Uterus (tissue), 4 donors: ENCODE results near the gene OXTR. TPM values are rescaled to one million over a fixed set of nuclear protein-coding genes. Genes with fewer than 3 reads are reported as not detected.

Experiments used
- DNase-seq, 2 donors: peaks; one replicate each; pipeline ENCODE4 v3.0.0-alpha.2; 2019 to 2020
- H3K27ac ChIP-seq, 2 donors: fragments of 200-600 bp; sonication (generic); 1 replicate in 1 of 2; 2 replicates in 1 of 2; pipeline ENCODE4 v1.5.1; 2016 to 2018
- H3K27me3 ChIP-seq, 2 donors: fragments of 200-600 bp; sonication (generic); one replicate each; pipeline ENCODE4 v1.5.1; 2018 to 2019; ENCODE audit warnings: control low read depth in 1 of 2
- H3K36me3 ChIP-seq, 2 donors: fragments of 200-600 bp; sonication (generic); one replicate each; pipeline ENCODE4 v1.5.1; 2019; ENCODE audit warnings: control low read depth in 1 of 2
- H3K4me1 ChIP-seq, 2 donors: fragments of 200-600 bp; sonication (generic); one replicate each; pipeline ENCODE4 v1.5.1; 2018 to 2019; ENCODE audit warnings: control low read depth in 1 of 2
- H3K4me3 ChIP-seq, 2 donors: fragments of 200-600 bp; sonication (generic); 1 replicate in 1 of 2; 2 replicates in 1 of 2; pipeline ENCODE4 v1.5.1; 2018 to 2019; ENCODE audit warnings: mild to moderate bottlenecking in 1 of 2
- H3K9me3 ChIP-seq, 2 donors: fragments of 200-600 bp; sonication (generic); one replicate each; pipeline ENCODE4 v1.5.1; 2019; ENCODE audit warnings: control low read depth in 1 of 2
- POLR2A ChIP-seq, 2 donors: fragments of 450-650 bp; IDR thresholded peaks; one replicate each; pipeline ENCODE4 v1.6.1; 2016; ENCODE audit warnings: antibody characterized with exemption in 2 of 2, mild to moderate bottlenecking in 1 of 2, moderate library complexity in 1 of 2
- intact Hi-C: fragments of 100-400 bp; cut with DNase I; formaldehyde crosslinking; loops from one replicate; pipeline ENCODE4 v1.15.1; 2023; ENCODE audit warnings: low total_unique reads
- total RNA-seq, 4 donors: library from RNA; depleted of rRNA in 3 of 4; stranded (reverse); fragments of >200 nt in 3 of 4; gene quantifications; one replicate each; pipeline versions ENCODE4 v1.1.0 to v1.2.4, GENCODE V29; 2014 to 2023
- TF ChIP-seq, protein P1 (sequence below), 4 experiments: fragments of 200-600 bp in 2 of 4; fragments of 450-650 bp in 2 of 4; sonication (generic) in 2 of 4; IDR thresholded peaks; one replicate each; pipeline ENCODE4 v1.5.1; 2016 to 2019; ENCODE audit warnings: antibody characterized with exemption in 4 of 4, mild to moderate bottlenecking in 2 of 4, moderate library complexity in 1 of 4
- donor health status: DM: yes; HTN: yes; CAD: no.

The OXTR gene
- total RNA-seq, result 1 to 10 TPM in 2 of 4 donors, under 1 TPM in 1, not detected in 1; 0.27 to 4.4 (median 1.5) TPM

DNA sequence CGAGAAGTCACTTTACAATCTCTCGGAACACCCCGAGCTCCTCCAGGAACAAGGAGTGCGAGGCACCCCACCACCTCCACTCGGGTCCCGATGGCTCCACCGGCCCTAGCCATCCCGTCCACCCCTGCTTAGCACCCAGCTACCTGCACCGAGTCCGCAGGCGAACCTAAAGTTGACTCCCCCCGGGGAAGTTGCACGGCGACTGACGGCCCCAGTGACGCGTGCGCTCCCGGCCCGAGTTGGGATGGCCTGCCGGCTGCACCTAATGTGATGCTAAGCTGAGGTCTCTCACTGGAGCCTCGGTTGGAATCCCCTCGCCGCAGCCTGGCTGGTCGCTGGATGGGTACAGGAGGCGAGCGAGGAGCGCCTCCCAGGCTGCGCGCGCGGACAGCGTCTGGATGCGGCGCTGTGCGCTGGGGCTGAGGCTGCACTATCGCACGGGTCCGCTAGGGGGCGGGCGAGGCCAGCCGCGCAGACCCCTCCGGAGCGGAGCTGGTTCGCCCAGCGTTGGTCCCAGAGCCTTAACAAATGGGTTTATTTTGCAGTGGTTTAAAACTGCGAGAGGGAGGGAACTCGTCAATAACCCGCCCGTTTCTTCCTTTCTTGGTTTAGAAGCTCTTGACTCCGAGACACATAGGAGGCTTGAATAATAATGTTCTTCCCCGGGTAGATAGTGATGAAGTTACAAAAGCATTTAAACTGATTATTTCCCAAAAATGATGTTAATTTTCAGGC is at the start of gene OXTR:
Gene OXTR, minus strand, starts transcription at position 526 of the 735 bp plus-strand sequence. CDS start 1,426 bp downstream, outside the sequence.
- TF ChIP-seq, protein P1, sequence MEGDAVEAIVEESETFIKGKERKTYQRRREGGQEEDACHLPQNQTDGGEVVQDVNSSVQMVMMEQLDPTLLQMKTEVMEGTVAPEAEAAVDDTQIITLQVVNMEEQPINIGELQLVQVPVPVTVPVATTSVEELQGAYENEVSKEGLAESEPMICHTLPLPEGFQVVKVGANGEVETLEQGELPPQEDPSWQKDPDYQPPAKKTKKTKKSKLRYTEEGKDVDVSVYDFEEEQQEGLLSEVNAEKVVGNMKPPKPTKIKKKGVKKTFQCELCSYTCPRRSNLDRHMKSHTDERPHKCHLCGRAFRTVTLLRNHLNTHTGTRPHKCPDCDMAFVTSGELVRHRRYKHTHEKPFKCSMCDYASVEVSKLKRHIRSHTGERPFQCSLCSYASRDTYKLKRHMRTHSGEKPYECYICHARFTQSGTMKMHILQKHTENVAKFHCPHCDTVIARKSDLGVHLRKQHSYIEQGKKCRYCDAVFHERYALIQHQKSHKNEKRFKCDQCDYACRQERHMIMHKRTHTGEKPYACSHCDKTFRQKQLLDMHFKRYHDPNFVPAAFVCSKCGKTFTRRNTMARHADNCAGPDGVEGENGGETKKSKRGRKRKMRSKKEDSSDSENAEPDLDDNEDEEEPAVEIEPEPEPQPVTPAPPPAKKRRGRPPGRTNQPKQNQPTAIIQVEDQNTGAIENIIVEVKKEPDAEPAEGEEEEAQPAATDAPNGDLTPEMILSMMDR (IDR thresholded peaks at IDR 0.05), result peak; percentile 80 to 96 (median 91)
- TF ChIP-seq POLR2A (IDR thresholded peaks at IDR 0.05), result no peak
- no peaks in the 10 kb centered on the region for H3K9me3 ChIP-seq
- no peak within 1 kb of the TSS for H3K27ac ChIP-seq
- H3K36me3 ChIP-seq, result no peaks in the 10 kb centered on the region
- DNase-seq, result peak; percentile 24 to 61
- peaks cover 0 to 16% of the 10 kb centered on the region in 2 donors for H3K4me1 ChIP-seq
- peak within 1 kb of the TSS; percentile 19 to 24 for H3K4me3 ChIP-seq
- peaks cover 0 to 15% of the 10 kb centered on the region in 2 donors for H3K27me3 ChIP-seq
- intact Hi-C loops, result no loop called here

DNA sequence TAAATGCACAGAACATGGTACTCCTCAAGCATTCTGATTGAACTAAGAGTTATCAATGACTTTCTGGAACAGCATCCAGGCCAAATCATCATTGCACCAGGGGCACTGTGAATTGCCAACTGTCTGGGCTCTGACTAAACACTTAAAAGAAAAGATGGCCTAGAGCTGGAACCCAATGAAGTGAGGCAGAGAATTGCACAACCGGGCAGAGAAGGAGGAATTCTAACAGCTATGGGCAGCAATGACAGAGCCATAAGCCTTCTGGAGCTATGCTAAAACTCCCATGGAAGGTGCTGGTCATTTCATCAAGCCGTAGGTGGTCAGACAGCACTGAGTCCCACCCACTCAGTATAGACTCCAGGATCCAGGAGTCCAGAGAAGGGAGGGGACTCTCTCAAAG is 48.1 kb upstream of the OXTR start:
- no peaks in the 10 kb centered on the region for H3K4me1 ChIP-seq
- H3K27me3 ChIP-seq, result no peaks in the 10 kb centered on the region
- peaks cover 0 to 6% of the 10 kb centered on the region in 2 donors for H3K9me3 ChIP-seq
- no peak overlapping the region for H3K4me3 ChIP-seq
- H3K36me3 ChIP-seq, result no peaks in the 10 kb centered on the region
- no peak for TF ChIP-seq POLR2A (IDR thresholded peaks at IDR 0.05)
- TF ChIP-seq, protein P1 (IDR thresholded peaks at IDR 0.05), result no peak
- no peak overlapping the region for H3K27ac ChIP-seq
- DNase-seq, result no peak
- intact Hi-C loops, result no loop called here

DNA sequence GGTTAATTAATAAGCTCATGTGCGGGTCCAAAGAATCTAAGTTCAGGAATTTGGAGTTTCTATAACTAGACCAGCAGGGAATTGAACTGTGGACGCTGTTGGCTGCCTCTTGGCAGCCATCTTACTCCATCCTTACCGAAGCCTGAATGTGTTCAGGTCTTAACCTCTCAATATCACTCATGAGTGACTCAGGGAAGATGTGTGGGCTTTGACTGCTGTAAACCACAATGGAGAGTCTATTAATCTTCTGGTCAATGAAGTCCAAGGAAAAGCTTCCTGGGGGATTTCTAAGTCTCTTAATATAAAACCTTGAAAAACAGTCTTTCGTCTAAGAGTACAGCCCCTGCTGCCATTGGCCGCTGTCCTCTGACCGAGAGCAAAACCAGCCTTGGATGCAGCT is 46.7 kb upstream of the OXTR start:
- no peak overlapping the region for H3K27ac ChIP-seq
- TF ChIP-seq POLR2A (IDR thresholded peaks at IDR 0.05), result no peak
- TF ChIP-seq, protein P1 (IDR thresholded peaks at IDR 0.05), result no peak
- intact Hi-C loops, result no loop called here
- no peaks in the 10 kb centered on the region for H3K36me3 ChIP-seq
- DNase-seq, result no peak
- H3K4me3 ChIP-seq, result no peak overlapping the region
- peaks cover 0 to 6% of the 10 kb centered on the region in 2 donors for H3K9me3 ChIP-seq
- no peaks in the 10 kb centered on the region for H3K27me3 ChIP-seq
- no peaks in the 10 kb centered on the region for H3K4me1 ChIP-seq

DNA sequence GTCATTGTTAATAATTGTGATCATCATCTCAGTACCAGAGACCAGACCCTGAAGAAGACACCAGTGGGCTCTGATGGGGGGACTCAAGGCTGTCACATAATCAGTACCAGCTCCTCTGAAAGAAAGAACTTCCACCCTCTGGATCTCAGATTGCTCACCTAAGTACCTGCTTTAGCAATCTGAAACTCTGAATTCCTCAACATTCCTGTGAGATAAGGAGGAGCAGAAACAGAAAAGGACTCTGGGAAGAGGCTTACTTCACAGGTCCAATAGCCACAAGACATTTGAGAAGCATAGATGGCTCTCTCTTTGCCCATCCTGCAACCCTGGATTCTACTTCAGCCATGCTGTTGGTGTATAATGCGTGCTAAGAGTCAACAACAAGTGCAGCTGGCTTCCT is 44.0 kb upstream of the OXTR start:
- Histone ChIP-seq H3K4me3 (no peak overlapping the region), H3K27me3 (no peaks in the 10 kb centered on the region), H3K36me3 (no peaks in the 10 kb centered on the region), H3K4me1 (no peaks in the 10 kb centered on the region), H3K9me3 (peaks cover 0 to 2% of the 10 kb centered on the region in 2 donors), H3K27ac (no peak overlapping the region)
- no peak for DNase-seq
- TF ChIP-seq POLR2A (IDR thresholded peaks at IDR 0.05), result no peak
- TF ChIP-seq, protein P1 (IDR thresholded peaks at IDR 0.05), result no peak
- intact Hi-C loops, result no loop called here

DNA sequence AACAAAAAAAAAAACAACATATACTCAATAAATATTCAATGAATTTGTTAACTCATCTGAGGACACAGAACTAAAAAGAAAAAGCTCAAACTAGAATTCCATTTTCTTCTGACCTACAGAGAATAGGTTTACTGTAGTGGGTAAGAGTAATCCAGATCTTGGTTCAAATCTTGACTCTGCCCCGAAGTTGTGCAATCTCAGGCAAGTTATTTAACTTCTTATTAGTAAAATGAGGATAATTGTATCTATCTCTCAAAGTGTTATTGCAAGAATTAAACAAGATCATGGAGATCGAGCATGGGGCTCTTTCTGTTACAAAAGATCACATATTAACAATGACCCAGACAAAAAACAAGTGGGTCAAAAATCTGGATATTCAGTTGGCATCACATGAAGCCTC is 41.1 kb upstream of the OXTR start:
- intact Hi-C loops, result no loop called here
- H3K27me3 ChIP-seq, result no peaks in the 10 kb centered on the region

More for the DNA sequence above, 41.1 kb upstream of the OXTR start:
- Histone ChIP-seq H3K4me1 (no peaks in the 10 kb centered on the region), H3K27ac (no peak overlapping the region), H3K9me3 (no peaks in the 10 kb centered on the region), H3K4me3 (no peak overlapping the region), H3K36me3 (no peaks in the 10 kb centered on the region)
- no peak for TF ChIP-seq POLR2A (IDR thresholded peaks at IDR 0.05)
- TF ChIP-seq, protein P1 (IDR thresholded peaks at IDR 0.05), result no peak
- DNase-seq, result no peak
